Esophagus muscularis mucosa (tissue), 4 donors: ENCODE results near the gene OR51B2. TPM values are rescaled to one million over a fixed set of nuclear protein-coding genes. Genes with fewer than 3 reads are reported as not detected.
"Not testable (repeated sequence)": the region's sequence is repeated elsewhere in the genome, so short reads cannot be mapped to it uniquely, and the experiment has no call there.

Experiments used
- DNase-seq: peaks from one replicate; pipeline ENCODE4 v3.0.0-alpha.2; 2017; ENCODE audit errors: extremely low spot score
- H3K27ac ChIP-seq, 4 donors: fragments of 200-600 bp; sonication (generic); replicated peaks in 1 of 4; 1 replicate in 3 of 4; 2 replicates in 1 of 4; pipeline ENCODE4 v1.5.1; 2016 to 2019; ENCODE audit warnings: mild to moderate bottlenecking in 1 of 4
- H3K27me3 ChIP-seq, 4 donors: fragments of 200-600 bp; sonication (generic); one replicate each; pipeline versions ENCODE4 v1.5.1 to v1.6.0; 2016 to 2019
- H3K36me3 ChIP-seq, 4 donors: fragments of 200-600 bp; sonication (generic); one replicate each; pipeline ENCODE4 v1.5.1; 2016 to 2019
- H3K4me1 ChIP-seq, 4 donors: fragments of 200-600 bp; sonication (generic); one replicate each; pipeline ENCODE4 v1.5.1; 2016 to 2019
- H3K4me3 ChIP-seq, 4 donors: fragments of 200-600 bp; sonication (generic); 1 replicate in 2 of 4; 2 replicates in 2 of 4; pipeline ENCODE4 v1.5.1; 2016 to 2019; ENCODE audit warnings: mild to moderate bottlenecking in 4 of 4, moderate library complexity in 1 of 4
- H3K9me3 ChIP-seq, 4 donors: fragments of 200-600 bp; sonication (generic); 1 replicate in 3 of 4; 2 replicates in 1 of 4; pipeline ENCODE4 v1.5.1; 2016 to 2019
- CTCF ChIP-seq, 3 experiments: fragments of 200-600 bp in 2 of 3; fragments of 450-650 bp in 1 of 3; sonication (generic) in 2 of 3; IDR thresholded peaks; one replicate each; pipeline ENCODE4 v1.5.1; 2017 to 2019; ENCODE audit warnings: antibody characterized with exemption in 3 of 3, mild to moderate bottlenecking in 2 of 3, moderate library complexity in 1 of 3
- EP300 ChIP-seq: sonication (generic); formaldehyde crosslinking; IDR thresholded peaks from one replicate; pipeline ENCODE4 v1.6.1; 2017; ENCODE audit warnings: antibody characterized with exemption
- POLR2A ChIP-seq: fragments of 450-650 bp; IDR thresholded peaks from one replicate; pipeline ENCODE4 v1.6.1; 2017; ENCODE audit warnings: antibody characterized with exemption, moderate library complexity, mild to moderate bottlenecking, low read depth
- POLR2AphosphoS5 ChIP-seq, 2 donors: sonication (generic); formaldehyde crosslinking; IDR thresholded peaks; one replicate each; pipeline ENCODE4 v1.6.1; 2017; ENCODE audit warnings: antibody characterized with exemption in 2 of 2
- WGBS: methylation state at CpG from one replicate; pipeline ENCODE4 v1.1.5; 2018; 5-methylcytosine and 5-hydroxymethylcytosine counted together
- intact Hi-C: fragments of 100-400 bp; cut with DNase I; formaldehyde crosslinking; loops from one replicate; pipeline ENCODE4 v1.15.1; 2023
- total RNA-seq, 4 donors: library from RNA; depleted of rRNA; stranded (reverse); fragments of >200 nt; gene quantifications; one replicate each; pipeline versions ENCODE4 v1.1.0 to v1.2.1, GENCODE V29; 2016

Gene OR51B2
- not detected for total RNA-seq

- intact Hi-C loops = no loop called here
- 77% methylated on average over 3 of the region's 3 CpGs for WGBS
- no peak for DNase-seq
- no peaks in the 10 kb centered on the region for H3K36me3 ChIP-seq
- H3K9me3 ChIP-seq = no peaks in the 10 kb centered on the region
- no peak within 1 kb of the TSS for H3K27ac ChIP-seq
- no peaks in the 10 kb centered on the region for H3K27me3 ChIP-seq
- no peaks in the 10 kb centered on the region for H3K4me1 ChIP-seq
- TF ChIP-seq POLR2AphosphoS5 (IDR thresholded peaks at IDR 0.05) (no peak), CTCF (IDR thresholded peaks at IDR 0.05) (no peak), EP300 (no peak), POLR2A (no peak)
- H3K4me3 ChIP-seq = no peak within 1 kb of the TSS
These were observed at the start of gene OR51B2 for GRCh38 chr11:5324197-5324596. Gene OR51B2, minus strand, starts transcription at chr11:5324297. Its CDS starts 0 bp downstream, at chr11:5324297.

GRCh38 chr11:5369789-5370188, 45.7 kb upstream of the OR51B2 start:
- H3K4me3 ChIP-seq = no peak overlapping the region
- intact Hi-C loops = no loop called here
- H3K27me3 ChIP-seq = no peaks in the 10 kb centered on the region
- peaks cover 0 to 5% (median 0%) of the 10 kb centered on the region in 4 donors for H3K9me3 ChIP-seq
- DNase-seq = no peak
- H3K4me1 ChIP-seq = no peaks in the 10 kb centered on the region
- TF ChIP-seq POLR2A (no peak), POLR2AphosphoS5 (IDR thresholded peaks at IDR 0.05) (no peak), CTCF (IDR thresholded peaks at IDR 0.05) (no peak), EP300 (no peak)
- H3K36me3 ChIP-seq = no peaks in the 10 kb centered on the region
- no peak overlapping the region for H3K27ac ChIP-seq

- H3K27ac ChIP-seq = no peak overlapping the region
- H3K4me3 ChIP-seq = no peak overlapping the region
- WGBS = 65% methylated on average over 3 of the region's 3 CpGs
- H3K36me3 ChIP-seq = no peaks in the 10 kb centered on the region
- H3K9me3 ChIP-seq = peaks cover 0 to 5% (median 0%) of the 10 kb centered on the region in 4 donors
- no peaks in the 10 kb centered on the region for H3K4me1 ChIP-seq
- intact Hi-C loops = no loop called here
- TF ChIP-seq POLR2AphosphoS5 (IDR thresholded peaks at IDR 0.05) (no peak), CTCF (IDR thresholded peaks at IDR 0.05) (no peak), EP300 (no peak), POLR2A (no peak)
- no peak for DNase-seq
- no peaks in the 10 kb centered on the region for H3K27me3 ChIP-seq
These were observed 44.5 kb upstream of the OR51B2 start for GRCh38 chr11:5368502-5369043.

GRCh38 chr11:5367448-5368074, 43.5 kb upstream of the OR51B2 start:
- peaks cover 0 to under 1% (median 0%) of the 10 kb centered on the region in 4 donors for H3K9me3 ChIP-seq
- no peak overlapping the region for H3K4me3 ChIP-seq
- TF ChIP-seq EP300 (no peak), POLR2AphosphoS5 (IDR thresholded peaks at IDR 0.05) (no peak), CTCF (IDR thresholded peaks at IDR 0.05) (no peak)
- no peaks in the 10 kb centered on the region for H3K36me3 ChIP-seq
- intact Hi-C loops = no loop called here
- H3K4me1 ChIP-seq = no peaks in the 10 kb centered on the region
- 62% methylated on average over 2 of the region's 2 CpGs for WGBS
- no peak for DNase-seq
- no peaks in the 10 kb centered on the region for H3K27me3 ChIP-seq
- no peak overlapping the region for H3K27ac ChIP-seq

- TF ChIP-seq EP300 = no peak
- TF ChIP-seq CTCF (IDR thresholded peaks at IDR 0.05) = no peak
- no peak for TF ChIP-seq POLR2A
- no peak for TF ChIP-seq POLR2AphosphoS5 (IDR thresholded peaks at IDR 0.05)
- H3K9me3 ChIP-seq = no peaks in the 10 kb centered on the region
- no peaks in the 10 kb centered on the region for H3K4me1 ChIP-seq
- no peak overlapping the region for H3K27ac ChIP-seq
- H3K4me3 ChIP-seq = no peak overlapping the region
- no peak for DNase-seq
- intact Hi-C loops = no loop called here
- 80% methylated on average over 1 of the region's 1 CpG for WGBS
- H3K36me3 ChIP-seq = no peaks in the 10 kb centered on the region
- no peaks in the 10 kb centered on the region for H3K27me3 ChIP-seq
These were observed 42.8 kb upstream of the OR51B2 start for GRCh38 chr11:5366856-5367255.

- DNase-seq, intact Hi-C loops, H3K27ac ChIP-seq, H3K36me3 ChIP-seq, H3K9me3 ChIP-seq, H3K27me3 ChIP-seq, H3K4me1 ChIP-seq, H3K4me3 ChIP-seq: not testable (repeated sequence)
- WGBS = 86% methylated on average over 6 of the region's 6 CpGs
These were observed 42.3 kb upstream of the OR51B2 start for GRCh38 chr11:5366365-5366764.
